Osteoblast (primary cell): ENCODE data around the gene TPRG1. TPM values are rescaled to one million over a fixed set of nuclear protein-coding genes. Genes with fewer than 3 reads are reported as not detected.

ENCODE experiments used
- DNase-seq: peaks from one replicate; pipeline ENCODE4 v3.0.0; 2011; ENCODE audit warnings: low spot score, mixed read lengths; ENCODE audit not compliant: insufficient read length; ENCODE audit errors: missing footprints
- H2AFZ ChIP-seq: 2 replicates; pipeline ENCODE4 v1.6.0; 2011; ENCODE audit warnings: mild to moderate bottlenecking, low read length
- H3K27ac ChIP-seq: 2 replicates; pipeline ENCODE4 v1.5.1; 2011; ENCODE audit warnings: mild to moderate bottlenecking, low read depth, low read length, moderate library complexity
- H3K27me3 ChIP-seq: 2 replicates; pipeline ENCODE4 v1.6.0; 2012; ENCODE audit warnings: mild to moderate bottlenecking, control low read depth, inconsistent platforms, low read length, moderate library complexity; ENCODE audit not compliant: insufficient read depth
- H3K36me3 ChIP-seq: 2 replicates; pipeline ENCODE4 v1.5.1; 2011; ENCODE audit warnings: mild to moderate bottlenecking, low read length, control low read depth, moderate library complexity; ENCODE audit not compliant: insufficient read depth
- H3K4me1 ChIP-seq: 2 replicates; pipeline ENCODE4 v1.5.1; 2011; ENCODE audit warnings: mild to moderate bottlenecking, low read length, control low read depth, moderate library complexity; ENCODE audit not compliant: insufficient read depth
- H3K4me2 ChIP-seq: 2 replicates; pipeline ENCODE4 v1.6.0; 2011; ENCODE audit warnings: mild to moderate bottlenecking, low read length; ENCODE audit not compliant: insufficient read depth
- H3K4me3 ChIP-seq: fragments of 200-600 bp; sonication (generic); 3 replicates; pipeline ENCODE4 v1.5.1; 2012; ENCODE audit warnings: mild to moderate bottlenecking, low read length, inconsistent platforms; ENCODE audit not compliant: insufficient read depth
- H3K79me2 ChIP-seq: 2 replicates; pipeline ENCODE4 v1.6.0; 2012; ENCODE audit warnings: mild to moderate bottlenecking, low read length, control low read depth, inconsistent platforms; ENCODE audit not compliant: insufficient read depth
- H3K9me3 ChIP-seq: 2 replicates; pipeline ENCODE4 v1.5.1; 2011; ENCODE audit warnings: low read depth, low read length, control low read depth
- H4K20me1 ChIP-seq: 2 replicates; pipeline ENCODE4 v1.6.0; 2012; ENCODE audit warnings: mild to moderate bottlenecking, low read length, control low read depth; ENCODE audit not compliant: insufficient read depth
- CTCF ChIP-seq: IDR thresholded peaks from 2 replicates; pipeline ENCODE4 v1.5.1; 2011; ENCODE audit warnings: mild to moderate bottlenecking, low read depth, low read length, moderate library complexity; ENCODE audit errors: extremely low read depth
- total RNA-seq: library from RNA; depleted of rRNA; stranded (reverse); fragments of >200 nt; gene quantifications from 2 replicates; pipeline ENCODE4 v1.2.3, GENCODE V29; 2012

Gene TPRG1
- total RNA-seq, 1 donor: 6.5 TPM

DNA sequence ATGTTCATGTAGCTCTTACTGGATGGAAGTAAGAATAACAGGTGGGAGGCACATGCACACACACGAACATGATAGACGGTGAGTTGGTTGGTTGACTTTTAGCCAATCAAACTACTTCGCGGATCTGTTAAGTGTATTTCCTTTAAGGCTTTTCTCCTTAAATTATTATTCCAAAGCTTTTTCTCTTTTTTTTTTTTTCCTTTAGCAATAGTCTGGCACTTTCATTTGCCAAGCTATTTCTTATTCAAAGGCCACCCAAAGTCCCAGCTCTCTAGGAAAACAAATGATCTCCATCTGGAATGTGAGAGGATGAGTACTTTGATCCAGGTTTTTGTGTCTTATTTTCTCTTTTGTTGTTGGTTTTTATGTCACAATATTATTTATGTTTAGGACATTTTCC lies 141.1 kb downstream of the TPRG1 start:
- DNase-seq: no peak
- no peak for TF ChIP-seq CTCF
- no peak overlapping the region for H3K27ac ChIP-seq
- no peaks in the 10 kb centered on the region for H3K4me1 ChIP-seq
- no peaks in the 10 kb centered on the region for H3K36me3 ChIP-seq
- no peaks in the 10 kb centered on the region for H3K27me3 ChIP-seq
- H3K9me3 ChIP-seq: no peaks in the 10 kb centered on the region
- no peak overlapping the region for H2AFZ ChIP-seq
- H3K4me3 ChIP-seq: no peak overlapping the region
- no peak overlapping the region for H3K4me2 ChIP-seq
- no peaks in the 10 kb centered on the region for H4K20me1 ChIP-seq
- H3K79me2 ChIP-seq: no peaks in the 10 kb centered on the region

DNA sequence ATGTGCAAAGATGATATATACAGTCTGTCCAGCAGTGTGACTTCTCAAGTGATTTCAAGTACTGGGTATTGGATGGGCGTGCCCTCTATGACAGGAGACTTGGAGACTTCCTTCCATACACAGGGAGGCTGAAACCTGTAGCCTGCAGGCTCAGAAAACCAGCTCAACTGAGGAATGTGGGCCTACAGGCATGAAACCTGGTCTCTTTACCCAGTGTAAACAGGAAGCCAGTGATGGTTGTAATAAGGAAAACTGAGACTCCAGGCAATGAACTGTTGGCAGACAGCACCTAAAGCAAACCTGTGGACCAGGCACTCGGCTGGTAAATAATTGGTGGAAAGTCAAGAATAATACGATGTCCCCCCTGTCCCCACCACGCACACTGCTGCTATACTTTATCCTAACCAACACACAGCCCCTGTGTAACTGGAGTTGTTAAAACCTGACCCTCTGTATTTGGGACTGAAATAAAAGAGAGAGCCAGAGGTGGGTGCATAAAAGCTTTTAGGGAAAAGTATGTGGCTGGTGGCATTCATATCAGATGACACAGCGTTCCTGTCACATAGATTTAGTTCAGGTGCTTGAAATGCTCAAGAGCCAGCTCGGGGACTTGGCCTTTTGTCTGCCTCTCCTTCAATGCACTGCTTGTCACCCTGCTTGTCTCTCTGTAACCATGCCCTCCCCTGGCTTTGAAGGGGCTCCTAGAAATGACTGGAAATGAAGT lies 144.7 kb downstream of the TPRG1 start:
- H3K9me3 ChIP-seq: no peaks in the 10 kb centered on the region
- no peaks in the 10 kb centered on the region for H3K27me3 ChIP-seq
- no peaks in the 10 kb centered on the region for H3K36me3 ChIP-seq
- no peak overlapping the region for H2AFZ ChIP-seq
- TF ChIP-seq CTCF: no peak
- no peaks in the 10 kb centered on the region for H3K79me2 ChIP-seq
- no peaks in the 10 kb centered on the region for H3K4me1 ChIP-seq
- no peak overlapping the region for H3K27ac ChIP-seq
- DNase-seq: peak; percentile 26
- no peak overlapping the region for H3K4me2 ChIP-seq
- no peak overlapping the region for H3K4me3 ChIP-seq
- H4K20me1 ChIP-seq: no peaks in the 10 kb centered on the region

- no peak overlapping the region for H3K4me2 ChIP-seq
- no peak overlapping the region for H3K4me3 ChIP-seq
- no peaks in the 10 kb centered on the region for H3K27me3 ChIP-seq
- DNase-seq: no peak
- H2AFZ ChIP-seq: no peak overlapping the region
- H3K9me3 ChIP-seq: no peaks in the 10 kb centered on the region
- H3K79me2 ChIP-seq: no peaks in the 10 kb centered on the region
- no peaks in the 10 kb centered on the region for H3K36me3 ChIP-seq
- no peak for TF ChIP-seq CTCF
- no peak overlapping the region for H3K27ac ChIP-seq
- H4K20me1 ChIP-seq: no peaks in the 10 kb centered on the region
- H3K4me1 ChIP-seq: no peaks in the 10 kb centered on the region
These were observed 146.1 kb downstream of the TPRG1 start for GRCh38 chr3:189317911-189318310.

DNA sequence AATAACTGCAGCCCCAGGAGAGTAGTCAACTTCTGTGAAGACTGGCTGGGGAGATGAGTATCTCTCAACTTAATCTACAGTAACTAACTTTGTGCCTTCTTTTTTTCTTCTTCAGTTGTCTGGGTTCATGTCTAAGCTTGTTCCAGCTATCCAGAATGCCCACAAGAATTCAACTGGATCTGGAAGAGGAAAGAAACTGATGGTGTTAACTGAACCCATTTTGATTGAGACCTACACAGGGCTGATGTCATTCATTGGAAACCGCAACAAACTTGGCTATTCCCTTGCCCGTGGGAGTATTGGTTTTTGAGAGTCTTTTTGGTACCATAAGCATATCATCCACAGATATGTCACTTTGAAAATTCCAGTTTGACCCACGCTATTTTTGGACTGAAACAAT lies 148.7 kb downstream of the TPRG1 start:
- Histone ChIP-seq H2AFZ (no peak overlapping the region), H3K4me1 (peaks cover 17% of the 10 kb centered on the region), H3K4me2 (no peak overlapping the region), H4K20me1 (no peaks in the 10 kb centered on the region), H3K4me3 (no peak overlapping the region), H3K27me3 (no peaks in the 10 kb centered on the region), H3K9me3 (no peaks in the 10 kb centered on the region), H3K36me3 (no peaks in the 10 kb centered on the region), H3K79me2 (no peaks in the 10 kb centered on the region), H3K27ac (no peak overlapping the region)
- no peak for DNase-seq
- no peak for TF ChIP-seq CTCF
